HEK293 (cell line): ENCODE results near the gene STARD8.

ENCODE experiments used
- CTCF ChIA-PET: fragments of 350-600 bp; formaldehyde crosslinking; extraction: SDS; loops from one replicate; lab custom pipeline; 2021; ENCODE audit warnings: antibody characterized with exemption; lab: Yijun Ruan, JAX
- POLR2A ChIA-PET: fragments of 300-600 bp; formaldehyde crosslinking; extraction: SDS; loops from one replicate; lab custom pipeline; 2020; ENCODE audit warnings: antibody characterized with exemption, inconsistent platforms; lab: Yijun Ruan, JAX
- H3K27ac ChIP-seq: fragments of 200-500 bp; sonication (Bioruptor generic); 2 replicates; pipeline ENCODE4 v1.5.1; 2014; ENCODE audit warnings: low read depth, low read length, control low read depth, inconsistent platforms; ENCODE audit errors: extremely low read depth
- H3K36me3 ChIP-seq, 2 experiments: fragments of 200-500 bp in 1 of 2; sonication (Bioruptor generic) in 1 of 2; 1 replicate in 1 of 2; 2 replicates in 1 of 2; pipeline ENCODE4 v1.5.1; 2014 to 2017; ENCODE audit warnings: inconsistent platforms in 2 of 2, low read length in 2 of 2; ENCODE audit not compliant: control insufficient read depth in 2 of 2, insufficient read depth in 1 of 2
- H3K4me1 ChIP-seq: fragments of 200-500 bp; sonication (Bioruptor generic); 2 replicates; pipeline ENCODE4 v1.5.1; 2014; ENCODE audit warnings: mild to moderate bottlenecking, low read length, inconsistent platforms; ENCODE audit not compliant: control insufficient read depth, insufficient read depth
- H3K4me3 ChIP-seq: 2 replicates; pipeline ENCODE4 v1.5.1; 2011; ENCODE audit warnings: low read depth, mild to moderate bottlenecking, control low read depth, low read length, moderate library complexity
- H3K9me3 ChIP-seq: fragments of 200-500 bp; sonication (Bioruptor generic); 2 replicates; pipeline ENCODE4 v1.5.1; 2014; ENCODE audit warnings: low read depth, low read length, inconsistent platforms; ENCODE audit not compliant: control insufficient read depth, insufficient read depth
- BCL11A ChIP-seq: fragments of 450-650 bp; formaldehyde crosslinking; IDR thresholded peaks from 2 replicates; pipeline ENCODE4 v1.5.1; 2016; ENCODE audit warnings: low read depth, missing biosample characterization, missing genetic modification characterization
- EGR2 ChIP-seq: fragments of 450-650 bp; formaldehyde crosslinking; IDR thresholded peaks from 2 replicates; pipeline ENCODE4 v1.5.1; 2016; ENCODE audit warnings: low read depth, missing biosample characterization, missing genetic modification characterization
- HOXC10 ChIP-seq: sonication (generic); formaldehyde crosslinking; IDR thresholded peaks from 2 replicates; pipeline ENCODE4 v1.8.1; 2023; ENCODE audit warnings: mild to moderate bottlenecking, missing genetic modification reagents
- PATZ1 ChIP-seq: fragments of 450-650 bp; formaldehyde crosslinking; IDR thresholded peaks from 2 replicates; pipeline ENCODE4 v1.5.1; 2016; ENCODE audit warnings: missing biosample characterization, missing genetic modification characterization
- YY2 ChIP-seq: fragments of 450-650 bp; formaldehyde crosslinking; IDR thresholded peaks from 2 replicates; pipeline ENCODE4 v1.5.1; 2016; ENCODE audit warnings: missing biosample characterization, missing genetic modification characterization
- ZFP69B ChIP-seq: fragments of 450-650 bp; formaldehyde crosslinking; IDR thresholded peaks from 2 replicates; pipeline ENCODE4 v1.5.1; 2016; ENCODE audit warnings: missing biosample characterization, missing genetic modification characterization
- ZNF140 ChIP-seq: fragments of 450-650 bp; formaldehyde crosslinking; IDR thresholded peaks from 2 replicates; pipeline ENCODE4 v1.5.1; 2016; ENCODE audit warnings: missing biosample characterization, missing genetic modification characterization
- ZNF148 ChIP-seq: fragments of 450-650 bp; formaldehyde crosslinking; IDR thresholded peaks from 2 replicates; pipeline ENCODE4 v1.5.0; 2017; ENCODE audit warnings: missing biosample characterization, missing genetic modification characterization, borderline replicate concordance
- ZNF350 ChIP-seq: fragments of 450-650 bp; formaldehyde crosslinking; IDR thresholded peaks from 2 replicates; pipeline ENCODE4 v1.5.0; 2017; ENCODE audit warnings: missing biosample characterization, mild to moderate bottlenecking, missing genetic modification characterization
- ZNF501 ChIP-seq: fragments of 450-650 bp; formaldehyde crosslinking; IDR thresholded peaks from 2 replicates; pipeline ENCODE4 v1.5.1; 2016; ENCODE audit warnings: missing biosample characterization, missing genetic modification characterization
- ZNF555 ChIP-seq: fragments of 450-650 bp; formaldehyde crosslinking; conservative IDR thresholded peaks from 2 replicates; pipeline ENCODE4 v1.5.1; 2017; ENCODE audit warnings: missing biosample characterization, mild to moderate bottlenecking, missing genetic modification characterization, inconsistent platforms
- ZNF596 ChIP-seq: fragments of 450-650 bp; IDR thresholded peaks from 2 replicates; pipeline ENCODE4 v1.5.0; 2018; ENCODE audit warnings: missing biosample characterization, mild to moderate bottlenecking, missing genetic modification characterization, moderate library complexity
- ZNF843 ChIP-seq: fragments of 450-650 bp; formaldehyde crosslinking; IDR thresholded peaks from 2 replicates; pipeline ENCODE4 v1.5.1; 2016; ENCODE audit warnings: missing biosample characterization, missing genetic modification characterization
- ZSCAN18 ChIP-seq: fragments of 450-650 bp; formaldehyde crosslinking; IDR thresholded peaks from 2 replicates; pipeline ENCODE4 v1.5.1; 2016; ENCODE audit warnings: missing biosample characterization, missing genetic modification characterization
- TF ChIP-seq, protein P1 (sequence below): fragments of 450-650 bp; formaldehyde crosslinking; IDR thresholded peaks from 2 replicates; pipeline ENCODE4 v1.5.1; 2016; ENCODE audit warnings: missing biosample characterization, missing genetic modification characterization, borderline replicate concordance
- TF ChIP-seq, protein P2 (sequence below): fragments of 450-650 bp; IDR thresholded peaks from 2 replicates; pipeline ENCODE4 v1.5.1; 2018; ENCODE audit warnings: missing biosample characterization, mild to moderate bottlenecking, missing genetic modification characterization
- TF ChIP-seq, protein P3 (sequence below): fragments of 450-650 bp; formaldehyde crosslinking; IDR thresholded peaks from 2 replicates; pipeline ENCODE4 v1.5.1; 2017; ENCODE audit warnings: missing biosample characterization, missing genetic modification characterization

STARD8 gene

GRCh38 chrX:68699960-68700746, 52.7 kb downstream of the STARD8 start:
- H3K27ac ChIP-seq: no peak overlapping the region
- H3K36me3 ChIP-seq: no peaks in the 10 kb centered on the region
- H3K4me3 ChIP-seq: no peak overlapping the region
- TF ChIP-seq HOXC10: 0 out of 2 replicates have a peak, but pooled peaks have one; percentile 26
- TF ChIP-seq ZNF596 (tag by site-specific recombination): no peak
- ChIA-PET CTCF (interaction anchor here (0.7 to 1.4 kb wide), 4 partner anchors 11 to 503 kb away, joined by 3 to 4 read pairs (median 3); no protein-coding TSS in a partner anchor), POLR2A (no interaction called here)
- no peaks in the 10 kb centered on the region for H3K9me3 ChIP-seq
- no peaks in the 10 kb centered on the region for H3K4me1 ChIP-seq

- no peaks in the 10 kb centered on the region for H3K9me3 ChIP-seq
- ChIA-PET CTCF (interaction anchor here (9.3 kb wide), 1 partner anchor 506 kb away, joined by 82 read pairs; no protein-coding TSS in a partner anchor), POLR2A (no interaction called here)
- H3K4me1 ChIP-seq: no peaks in the 10 kb centered on the region
- no peak overlapping the region for H3K27ac ChIP-seq
- H3K4me3 ChIP-seq: no peak overlapping the region
- H3K36me3 ChIP-seq: no peaks in the 10 kb centered on the region
- TF ChIP-seq PATZ1 (tag by site-specific recombination) (no peak), ZFP69B (tag by site-specific recombination) (no peak), ZNF501 (tag by site-specific recombination) (no peak), EGR2 (no peak), YY2 (tag by site-specific recombination) (no peak), ZSCAN18 (tag by site-specific recombination) (no peak), ZNF843 (tag by site-specific recombination) (no peak), BCL11A (tag by site-specific recombination) (no peak), ZNF148 (tag by site-specific recombination) (no peak), ZNF350 (no peak), ZNF140 (tag by site-specific recombination) (no peak), ZNF555 (tag by site-specific recombination) (no peak)
- TF ChIP-seq, protein P1, sequence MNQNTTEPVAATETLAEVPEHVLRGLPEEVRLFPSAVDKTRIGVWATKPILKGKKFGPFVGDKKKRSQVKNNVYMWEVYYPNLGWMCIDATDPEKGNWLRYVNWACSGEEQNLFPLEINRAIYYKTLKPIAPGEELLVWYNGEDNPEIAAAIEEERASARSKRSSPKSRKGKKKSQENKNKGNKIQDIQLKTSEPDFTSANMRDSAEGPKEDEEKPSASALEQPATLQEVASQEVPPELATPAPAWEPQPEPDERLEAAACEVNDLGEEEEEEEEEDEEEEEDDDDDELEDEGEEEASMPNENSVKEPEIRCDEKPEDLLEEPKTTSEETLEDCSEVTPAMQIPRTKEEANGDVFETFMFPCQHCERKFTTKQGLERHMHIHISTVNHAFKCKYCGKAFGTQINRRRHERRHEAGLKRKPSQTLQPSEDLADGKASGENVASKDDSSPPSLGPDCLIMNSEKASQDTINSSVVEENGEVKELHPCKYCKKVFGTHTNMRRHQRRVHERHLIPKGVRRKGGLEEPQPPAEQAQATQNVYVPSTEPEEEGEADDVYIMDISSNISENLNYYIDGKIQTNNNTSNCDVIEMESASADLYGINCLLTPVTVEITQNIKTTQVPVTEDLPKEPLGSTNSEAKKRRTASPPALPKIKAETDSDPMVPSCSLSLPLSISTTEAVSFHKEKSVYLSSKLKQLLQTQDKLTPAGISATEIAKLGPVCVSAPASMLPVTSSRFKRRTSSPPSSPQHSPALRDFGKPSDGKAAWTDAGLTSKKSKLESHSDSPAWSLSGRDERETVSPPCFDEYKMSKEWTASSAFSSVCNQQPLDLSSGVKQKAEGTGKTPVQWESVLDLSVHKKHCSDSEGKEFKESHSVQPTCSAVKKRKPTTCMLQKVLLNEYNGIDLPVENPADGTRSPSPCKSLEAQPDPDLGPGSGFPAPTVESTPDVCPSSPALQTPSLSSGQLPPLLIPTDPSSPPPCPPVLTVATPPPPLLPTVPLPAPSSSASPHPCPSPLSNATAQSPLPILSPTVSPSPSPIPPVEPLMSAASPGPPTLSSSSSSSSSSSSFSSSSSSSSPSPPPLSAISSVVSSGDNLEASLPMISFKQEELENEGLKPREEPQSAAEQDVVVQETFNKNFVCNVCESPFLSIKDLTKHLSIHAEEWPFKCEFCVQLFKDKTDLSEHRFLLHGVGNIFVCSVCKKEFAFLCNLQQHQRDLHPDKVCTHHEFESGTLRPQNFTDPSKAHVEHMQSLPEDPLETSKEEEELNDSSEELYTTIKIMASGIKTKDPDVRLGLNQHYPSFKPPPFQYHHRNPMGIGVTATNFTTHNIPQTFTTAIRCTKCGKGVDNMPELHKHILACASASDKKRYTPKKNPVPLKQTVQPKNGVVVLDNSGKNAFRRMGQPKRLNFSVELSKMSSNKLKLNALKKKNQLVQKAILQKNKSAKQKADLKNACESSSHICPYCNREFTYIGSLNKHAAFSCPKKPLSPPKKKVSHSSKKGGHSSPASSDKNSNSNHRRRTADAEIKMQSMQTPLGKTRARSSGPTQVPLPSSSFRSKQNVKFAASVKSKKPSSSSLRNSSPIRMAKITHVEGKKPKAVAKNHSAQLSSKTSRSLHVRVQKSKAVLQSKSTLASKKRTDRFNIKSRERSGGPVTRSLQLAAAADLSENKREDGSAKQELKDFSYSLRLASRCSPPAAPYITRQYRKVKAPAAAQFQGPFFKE: no peak
- TF ChIP-seq, protein P2, sequence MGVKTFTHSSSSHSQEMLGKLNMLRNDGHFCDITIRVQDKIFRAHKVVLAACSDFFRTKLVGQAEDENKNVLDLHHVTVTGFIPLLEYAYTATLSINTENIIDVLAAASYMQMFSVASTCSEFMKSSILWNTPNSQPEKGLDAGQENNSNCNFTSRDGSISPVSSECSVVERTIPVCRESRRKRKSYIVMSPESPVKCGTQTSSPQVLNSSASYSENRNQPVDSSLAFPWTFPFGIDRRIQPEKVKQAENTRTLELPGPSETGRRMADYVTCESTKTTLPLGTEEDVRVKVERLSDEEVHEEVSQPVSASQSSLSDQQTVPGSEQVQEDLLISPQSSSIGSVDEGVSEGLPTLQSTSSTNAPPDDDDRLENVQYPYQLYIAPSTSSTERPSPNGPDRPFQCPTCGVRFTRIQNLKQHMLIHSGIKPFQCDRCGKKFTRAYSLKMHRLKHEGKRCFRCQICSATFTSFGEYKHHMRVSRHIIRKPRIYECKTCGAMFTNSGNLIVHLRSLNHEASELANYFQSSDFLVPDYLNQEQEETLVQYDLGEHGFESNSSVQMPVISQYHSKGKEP (tag by site-specific recombination): no peak
- TF ChIP-seq, protein P3, sequence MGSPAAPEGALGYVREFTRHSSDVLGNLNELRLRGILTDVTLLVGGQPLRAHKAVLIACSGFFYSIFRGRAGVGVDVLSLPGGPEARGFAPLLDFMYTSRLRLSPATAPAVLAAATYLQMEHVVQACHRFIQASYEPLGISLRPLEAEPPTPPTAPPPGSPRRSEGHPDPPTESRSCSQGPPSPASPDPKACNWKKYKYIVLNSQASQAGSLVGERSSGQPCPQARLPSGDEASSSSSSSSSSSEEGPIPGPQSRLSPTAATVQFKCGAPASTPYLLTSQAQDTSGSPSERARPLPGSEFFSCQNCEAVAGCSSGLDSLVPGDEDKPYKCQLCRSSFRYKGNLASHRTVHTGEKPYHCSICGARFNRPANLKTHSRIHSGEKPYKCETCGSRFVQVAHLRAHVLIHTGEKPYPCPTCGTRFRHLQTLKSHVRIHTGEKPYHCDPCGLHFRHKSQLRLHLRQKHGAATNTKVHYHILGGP (tag by site-specific recombination): no peak
Measured at GRCh38 chrX:68703369-68703768, 55.9 kb downstream of the STARD8 start.
